NCI-H2196 treated with DMSO at 0.1 percent for 48 hours (cell line): ENCODE data around the gene DCLK1.
A peak's percentile ranks its signal among the peaks of the same experiment; 100 is the strongest.

Source experiments
- DNase-seq: peaks from one replicate; lab custom pipeline; 2025; ENCODE audit not compliant: unreplicated experiment; lab: John Stamatoyannopoulos, UW

DCLK1 gene

GRCh38 chr13:35874704-35875103 is 256.5 kb downstream of the DCLK1 start:
- no peak for DNase-seq

DNA sequence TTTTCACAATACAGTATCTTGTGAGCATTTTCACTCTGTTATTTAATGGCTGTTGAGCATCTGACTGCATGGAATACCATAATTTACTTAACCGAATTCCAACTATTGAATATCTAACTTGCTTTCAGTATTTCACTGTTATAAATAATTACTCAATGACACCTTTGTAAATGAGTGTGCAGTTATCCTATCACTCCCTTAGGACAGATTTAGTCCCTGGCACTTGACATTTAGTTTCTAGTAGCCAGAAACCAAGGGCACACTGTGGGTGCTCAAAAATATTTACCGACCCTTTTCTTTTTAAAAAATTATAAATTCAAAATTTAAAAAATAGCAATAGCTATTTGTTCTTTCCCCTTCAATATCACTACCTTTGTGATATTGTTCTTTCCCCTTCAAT is 258.8 kb downstream of the DCLK1 start:
- no peak for DNase-seq

DNA sequence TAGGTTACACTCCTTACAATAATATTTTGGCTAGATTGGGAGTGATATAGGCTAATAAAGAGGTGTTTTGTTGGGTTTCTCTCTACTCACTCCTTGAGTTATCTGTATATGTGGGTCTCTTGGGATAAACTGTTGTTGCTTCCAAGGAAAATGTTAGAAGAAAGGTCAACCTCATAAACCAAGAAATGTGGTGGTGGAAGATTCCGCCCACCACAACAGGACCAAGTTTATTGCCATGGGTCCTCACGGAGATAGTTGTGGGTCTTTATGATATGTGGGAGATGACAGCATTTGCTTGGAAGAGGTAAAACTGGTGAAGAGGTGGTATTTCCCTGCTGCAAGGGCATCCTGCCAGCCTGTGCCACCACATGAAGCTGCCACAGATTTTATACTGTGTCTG is 259.6 kb downstream of the DCLK1 start:
- no peak for DNase-seq

- DNase-seq = no peak
Measured at GRCh38 chr13:35866801-35867200, 264.4 kb downstream of the DCLK1 start.

DNA sequence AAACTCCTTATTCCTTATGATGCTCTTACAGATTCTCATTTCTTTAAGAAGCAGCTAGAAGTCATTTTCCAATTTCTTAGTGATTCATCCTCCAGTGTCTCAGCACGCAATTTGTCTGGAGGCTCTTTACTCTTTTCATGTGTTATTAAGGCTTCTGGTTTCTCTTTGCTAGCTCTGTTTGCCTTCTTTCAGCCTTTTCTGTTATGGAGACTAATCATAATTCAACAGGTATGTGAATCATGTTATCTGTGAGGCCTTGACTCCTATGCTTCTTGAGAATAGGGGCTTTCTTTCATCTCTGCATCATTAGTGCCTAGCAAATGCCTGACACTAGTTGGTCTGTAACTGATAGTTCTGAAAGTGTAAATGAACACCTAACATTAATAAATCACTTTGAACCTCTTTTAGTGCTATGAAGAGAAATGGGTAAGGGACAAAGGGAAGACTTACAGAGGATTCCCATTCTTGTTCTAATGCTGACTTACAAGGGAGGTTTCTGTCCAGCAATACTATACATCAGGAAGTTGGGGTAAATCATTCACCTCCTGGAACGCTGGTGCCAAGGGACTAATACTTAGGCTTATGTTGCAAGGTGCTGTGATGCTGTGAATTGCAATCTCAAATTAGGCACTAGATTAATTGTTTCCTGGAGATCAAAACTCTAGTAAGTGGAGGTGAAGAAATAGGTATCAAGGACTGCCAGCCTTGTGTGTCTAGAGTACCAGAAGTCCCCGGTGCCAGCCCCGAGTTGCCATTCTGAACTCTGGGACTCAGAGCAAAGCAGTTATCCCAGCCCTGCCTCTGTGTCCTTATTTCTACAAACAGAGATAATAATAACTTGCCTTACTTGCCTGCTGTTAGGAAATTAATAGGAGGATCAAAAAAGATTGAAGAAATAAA is 265.6 kb downstream of the DCLK1 start:
- DNase-seq = no peak

GRCh38 chr13:35860661-35861060 is 270.5 kb downstream of the DCLK1 start:
- DNase-seq = no peak

- DNase-seq = no peak
Measured at GRCh38 chr13:35859981-35860380, 271.2 kb downstream of the DCLK1 start.

GRCh38 chr13:35858665-35859064 is 272.5 kb downstream of the DCLK1 start:
- DNase-seq = no peak

DNA sequence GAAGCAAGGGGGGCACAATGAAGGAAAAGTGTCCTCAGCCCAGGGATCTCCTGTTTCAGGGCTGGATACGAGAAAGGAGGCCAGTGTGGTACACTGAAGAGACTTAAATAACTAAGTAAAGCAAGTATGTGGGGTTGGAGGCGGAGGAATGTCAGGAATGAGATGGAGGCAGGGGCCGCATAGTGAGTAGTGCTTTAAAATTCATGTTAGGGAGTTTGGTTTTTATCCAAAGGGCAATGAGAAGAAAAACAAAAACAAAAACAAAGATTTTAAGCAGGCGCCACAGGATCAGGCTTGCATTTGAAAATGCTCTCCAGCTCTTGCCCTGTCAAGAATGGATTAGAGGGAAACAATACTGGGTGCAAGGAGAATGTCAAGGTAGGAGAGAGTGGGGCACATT is 273.4 kb downstream of the DCLK1 start:
- DNase-seq = peak; percentile 22

DNA sequence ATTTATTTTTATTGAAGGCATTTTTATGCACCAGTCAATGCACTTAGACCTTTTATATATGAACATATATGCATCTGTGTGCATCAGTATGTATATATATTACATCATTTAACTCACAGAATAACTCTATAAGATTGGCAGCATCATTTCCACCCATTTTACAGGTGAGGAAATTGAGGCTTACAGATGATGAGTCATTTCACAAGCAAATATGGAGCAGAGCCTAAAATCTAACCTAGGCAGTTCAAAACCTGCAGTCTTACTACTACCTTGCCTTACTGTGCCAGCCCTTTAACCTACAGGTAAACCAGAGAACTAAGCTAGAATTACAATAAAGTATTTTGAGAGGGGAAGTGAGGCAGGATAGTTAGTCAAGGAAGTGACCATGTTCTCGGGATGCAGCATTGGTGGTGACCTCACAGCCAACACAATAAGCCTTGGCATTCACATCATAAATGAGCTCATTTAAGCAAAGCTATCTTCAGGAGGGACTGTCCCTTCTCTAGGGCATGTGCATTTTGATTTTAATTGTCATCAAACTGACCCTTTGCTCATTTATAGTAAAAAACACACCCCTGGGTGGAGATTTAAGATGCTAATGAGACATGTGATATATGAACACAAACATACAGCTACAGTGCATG is 274.3 kb downstream of the DCLK1 start:
- no peak for DNase-seq

DNA sequence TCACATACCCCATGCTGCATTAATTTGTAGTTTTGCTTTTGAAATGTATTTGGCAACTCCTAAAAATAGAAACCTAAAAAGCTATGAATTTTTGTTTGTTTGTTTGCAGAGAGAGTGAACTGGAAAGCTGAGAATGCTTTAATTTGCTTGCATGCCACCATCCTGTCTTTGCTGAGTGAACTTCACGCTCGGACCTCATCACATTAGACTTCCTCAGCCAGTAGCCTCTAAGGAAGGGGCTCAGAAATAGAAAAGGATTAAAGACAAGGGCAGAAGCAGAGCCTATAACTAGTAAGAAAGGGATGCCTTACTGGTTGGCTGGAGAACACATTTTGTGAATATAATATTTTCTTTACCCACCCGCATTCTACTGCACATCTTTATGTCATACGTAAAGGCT is 275.1 kb downstream of the DCLK1 start:
- no peak for DNase-seq

- no peak for DNase-seq
Measured at GRCh38 chr13:35855531-35856019, 275.6 kb downstream of the DCLK1 start.

- DNase-seq = no peak
Measured at GRCh38 chr13:35854286-35854685, 276.9 kb downstream of the DCLK1 start.

DNA sequence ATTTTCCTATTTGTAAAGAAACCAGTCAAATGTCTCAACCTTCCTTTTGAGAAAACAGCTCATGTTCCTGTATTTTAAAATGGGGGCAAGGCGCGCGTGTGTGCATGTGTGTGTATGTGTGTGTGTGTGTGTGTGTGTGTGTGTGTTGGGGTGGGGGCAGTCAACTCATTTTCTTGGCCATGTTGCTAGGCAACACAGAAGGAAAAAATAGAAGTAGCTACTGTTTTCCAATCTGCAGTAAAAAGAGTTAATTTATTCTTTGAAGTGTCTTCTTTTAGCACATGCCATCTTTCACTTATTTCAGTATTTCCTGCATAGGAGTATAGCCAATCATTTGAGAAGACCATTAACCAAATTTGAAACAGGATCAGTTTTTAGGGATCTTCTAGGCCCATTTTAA is 279.3 kb downstream of the DCLK1 start:
- DNase-seq = no peak

DNA sequence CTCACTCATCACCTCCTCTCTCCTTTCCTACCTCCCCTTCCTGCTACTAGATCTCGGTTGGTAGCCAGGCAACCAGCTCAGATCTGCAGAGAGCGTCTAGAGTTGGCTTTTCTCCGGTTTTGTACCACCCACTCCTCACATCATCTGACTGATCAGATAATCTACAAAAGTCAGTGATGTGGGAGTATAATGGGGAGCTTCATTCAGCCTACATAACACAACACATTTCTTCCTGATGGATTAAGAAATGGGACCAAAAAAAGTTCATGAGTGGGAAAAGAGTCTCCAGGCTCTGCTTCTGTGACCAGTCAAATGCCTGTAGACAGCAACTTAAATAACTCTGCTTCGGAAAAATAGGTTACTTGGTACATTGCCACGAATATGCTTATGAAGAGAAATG is 279.8 kb downstream of the DCLK1 start:
- DNase-seq = no peak

DNA sequence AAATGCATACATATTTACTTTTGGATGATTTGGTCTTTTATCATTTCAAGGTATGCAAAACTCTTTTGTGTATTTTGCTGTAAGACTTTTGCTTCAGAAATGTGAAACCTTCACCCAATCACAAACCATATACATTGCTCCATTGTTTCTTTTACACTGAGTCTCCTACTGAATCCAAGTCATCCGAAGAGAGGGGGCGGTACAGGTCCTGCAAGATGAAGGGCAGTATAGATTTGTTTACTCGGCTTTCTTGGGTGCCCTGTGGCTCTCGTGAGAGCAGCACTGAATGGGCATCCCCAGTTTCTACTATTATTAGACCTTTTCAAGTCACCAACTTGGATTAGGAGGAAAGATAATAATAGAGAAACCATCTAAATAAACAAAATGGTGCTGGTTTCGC is 280.6 kb downstream of the DCLK1 start:
- DNase-seq = no peak

DNA sequence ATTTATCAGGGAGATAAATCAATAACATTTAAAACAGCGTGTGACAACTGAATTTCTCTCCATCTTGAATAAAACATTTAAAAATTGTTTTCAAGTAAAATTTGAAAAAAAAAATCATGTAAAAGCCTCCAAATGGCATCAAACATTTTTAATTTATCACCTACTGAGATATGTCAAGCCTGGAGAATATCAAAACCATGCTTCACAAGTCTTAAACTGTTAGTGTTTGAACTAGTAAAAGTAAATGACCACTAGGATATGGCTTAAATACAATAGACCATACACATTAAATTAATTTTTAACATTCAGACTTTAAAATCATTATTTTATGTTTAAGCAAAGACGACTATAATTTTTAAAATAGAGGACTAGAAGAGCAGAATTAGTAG is 281.9 kb downstream of the DCLK1 start:
- no peak for DNase-seq

- DNase-seq = no peak
Measured at GRCh38 chr13:35848336-35849255, 282.6 kb downstream of the DCLK1 start.

DNA sequence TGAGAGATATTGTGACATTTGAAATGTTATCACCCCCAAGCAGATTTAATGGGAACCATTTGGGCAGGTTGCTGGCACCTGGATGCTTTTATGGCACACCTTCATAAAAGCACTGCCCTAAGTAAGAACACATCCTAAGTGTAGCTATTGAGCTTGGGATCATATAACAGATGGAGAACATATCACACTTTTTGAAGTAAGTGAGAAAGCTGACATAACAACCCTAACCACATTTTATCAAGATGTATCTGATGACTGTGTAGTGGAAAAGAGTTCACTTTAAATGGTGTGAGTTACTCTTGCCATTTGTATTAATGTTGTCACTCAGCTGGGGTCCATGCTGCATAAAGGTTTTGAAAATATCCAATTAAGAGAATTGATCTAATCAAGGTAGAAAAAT is 287.9 kb downstream of the DCLK1 start:
- DNase-seq = no peak

DNA sequence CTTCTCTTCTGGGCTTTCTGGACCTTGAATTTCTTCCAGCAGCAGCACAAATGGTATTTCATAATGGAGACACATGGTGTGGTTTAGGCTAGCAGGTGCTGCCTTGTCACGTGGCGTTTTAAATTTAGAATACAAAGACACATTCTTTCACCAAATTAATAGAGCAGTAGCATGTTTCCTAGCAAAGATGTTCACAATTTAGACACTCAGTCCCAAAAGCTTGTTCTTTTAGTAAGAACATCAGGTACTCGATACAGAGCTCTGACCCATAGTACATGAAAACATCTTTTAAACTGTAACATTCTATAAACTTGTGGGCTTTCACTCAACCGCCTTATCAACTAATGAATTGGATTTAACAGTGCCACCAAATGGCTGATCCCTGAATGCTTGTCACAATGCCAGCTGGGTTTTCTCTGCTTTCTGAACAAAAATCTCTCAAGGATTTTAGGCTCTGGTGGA is 290.1 kb downstream of the DCLK1 start:
- no peak for DNase-seq

DNA sequence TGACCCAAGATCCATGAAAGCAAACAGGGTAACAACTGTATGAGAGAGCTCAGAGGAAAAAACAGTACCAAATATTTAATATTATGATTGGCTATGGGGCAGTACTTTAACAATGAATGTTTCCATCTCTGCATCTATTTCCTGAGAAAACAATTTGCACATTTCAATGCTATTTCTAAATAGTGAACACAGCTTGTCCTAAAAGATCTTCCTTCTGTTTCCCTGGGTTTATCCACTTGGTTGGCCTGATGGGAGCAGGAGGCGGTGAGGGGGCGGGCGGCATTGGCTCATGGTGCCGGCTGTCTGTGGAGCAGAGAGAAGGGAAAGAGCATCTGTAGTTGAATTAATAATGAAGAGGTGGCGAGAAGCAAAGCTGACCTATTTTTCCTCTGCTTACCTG is 291.4 kb downstream of the DCLK1 start:
- no peak for DNase-seq
